Activated CD8-positive, alpha-beta T cell treated with anti-CD3 and anti-CD28 coated beads for 36 hours (primary cell): ENCODE measurements around the gene GABARAPL1. TPM values are rescaled to one million over a fixed set of nuclear protein-coding genes. Genes with fewer than 3 reads are reported as not detected.
"Not testable (repeated sequence)": the region's sequence is repeated elsewhere in the genome, so short reads cannot be mapped to it uniquely, and the experiment has no call there.

Experiments
- ATAC-seq: fragments of 200-7000 bp; cut with Tn5 transposase; one replicate; pipeline ENCODE4 v1.10.0; 2021; ENCODE audit warnings: mild to moderate bottlenecking, moderate library complexity
- CTCF ChIA-PET: fragments of 350-600 bp; sonication (Branson Sonifier 250); formaldehyde crosslinking; loops from one replicate; lab custom pipeline; 2021; ENCODE audit warnings: antibody characterized with exemption; lab: Charles Lee
- POLR2A ChIA-PET: fragments of 350-600 bp; sonication (Branson Sonifier 250); formaldehyde crosslinking; loops from one replicate; lab custom pipeline; 2021; ENCODE audit warnings: antibody characterized with exemption; lab: Charles Lee
- DNase-seq: peaks from one replicate; pipeline ENCODE4 v3.0.0-alpha.2; 2020
- H3K27ac Mint-ChIP-seq: one replicate; pipeline ENCODE4 v1.8.0; 2021; ENCODE audit warnings: mild to moderate bottlenecking, mixed read lengths
- H3K27me3 Mint-ChIP-seq: one replicate; pipeline ENCODE4 v1.8.0; 2021; ENCODE audit warnings: mixed read lengths
- H3K36me3 Mint-ChIP-seq: one replicate; pipeline ENCODE4 v1.8.0; 2021; ENCODE audit warnings: low read depth, mixed read lengths
- H3K4me1 Mint-ChIP-seq: one replicate; pipeline ENCODE4 v1.8.0; 2021; ENCODE audit warnings: low read depth, mixed read lengths
- H3K4me3 Mint-ChIP-seq: one replicate; pipeline ENCODE4 v1.8.0; 2021; ENCODE audit warnings: mild to moderate bottlenecking, moderate library complexity, mixed read lengths
- H3K9me3 Mint-ChIP-seq: one replicate; pipeline ENCODE4 v1.8.0; 2021; ENCODE audit warnings: mixed read lengths
- intact Hi-C: fragments of 100-400 bp; cut with micrococcal nuclease; formaldehyde crosslinking; loops from one replicate; pipeline ENCODE4 v1.10.0; 2022
- total RNA-seq, 2 experiments: library from RNA; stranded (reverse); gene quantifications; one replicate each; pipeline ENCODE4 v1.2.3, GENCODE V29; 2021
- TF ChIP-seq, protein P1 (sequence below): fragments of 200-600 bp; IDR thresholded peaks from one replicate; pipeline ENCODE4 v1.8.0; 2022; ENCODE audit warnings: antibody characterized with exemption, mild to moderate bottlenecking

The GABARAPL1 gene
- total RNA-seq, 2 experiments from 2014 or later, result 6.9 to 7.5 TPM

- DNase-seq (no peak), ATAC-seq (no peak)
- CTCF ChIA-PET, result no interaction called here
- Mint-ChIP-seq H3K36me3 (no peaks in the 10 kb centered on the region), H3K4me1 (no peaks in the 10 kb centered on the region), H3K27me3 (peaks cover 6% of the 10 kb centered on the region), H3K9me3 (no peaks in the 10 kb centered on the region), H3K27ac (no peak within 1 kb of the TSS), H3K4me3 (no peak within 1 kb of the TSS)
- TF ChIP-seq, protein P1, sequence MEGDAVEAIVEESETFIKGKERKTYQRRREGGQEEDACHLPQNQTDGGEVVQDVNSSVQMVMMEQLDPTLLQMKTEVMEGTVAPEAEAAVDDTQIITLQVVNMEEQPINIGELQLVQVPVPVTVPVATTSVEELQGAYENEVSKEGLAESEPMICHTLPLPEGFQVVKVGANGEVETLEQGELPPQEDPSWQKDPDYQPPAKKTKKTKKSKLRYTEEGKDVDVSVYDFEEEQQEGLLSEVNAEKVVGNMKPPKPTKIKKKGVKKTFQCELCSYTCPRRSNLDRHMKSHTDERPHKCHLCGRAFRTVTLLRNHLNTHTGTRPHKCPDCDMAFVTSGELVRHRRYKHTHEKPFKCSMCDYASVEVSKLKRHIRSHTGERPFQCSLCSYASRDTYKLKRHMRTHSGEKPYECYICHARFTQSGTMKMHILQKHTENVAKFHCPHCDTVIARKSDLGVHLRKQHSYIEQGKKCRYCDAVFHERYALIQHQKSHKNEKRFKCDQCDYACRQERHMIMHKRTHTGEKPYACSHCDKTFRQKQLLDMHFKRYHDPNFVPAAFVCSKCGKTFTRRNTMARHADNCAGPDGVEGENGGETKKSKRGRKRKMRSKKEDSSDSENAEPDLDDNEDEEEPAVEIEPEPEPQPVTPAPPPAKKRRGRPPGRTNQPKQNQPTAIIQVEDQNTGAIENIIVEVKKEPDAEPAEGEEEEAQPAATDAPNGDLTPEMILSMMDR, result no peak
- intact Hi-C loops, result no loop called here
- POLR2A ChIA-PET, result no interaction called here
Measured at GRCh38 chr12:10178821-10179220, 33.9 kb upstream of the GABARAPL1 start, which contains the start of gene TMEM52B. TMEM52B (plus strand) TSS chr12:10179032; CDS start chr12:10179575, 543 bp downstream.

- DNase-seq (no peak), ATAC-seq (no peak)
- Mint-ChIP-seq H3K4me1 (no peaks in the 10 kb centered on the region), H3K36me3 (no peaks in the 10 kb centered on the region), H3K9me3 (no peaks in the 10 kb centered on the region), H3K27me3 (peaks cover 10% of the 10 kb centered on the region), H3K27ac (no peak overlapping the region), H3K4me3 (no peak overlapping the region)
- CTCF ChIA-PET, result no interaction called here
- intact Hi-C loops, result no loop called here
- TF ChIP-seq, protein P1, result no peak
- POLR2A ChIA-PET, result no interaction called here
Measured at GRCh38 chr12:10179776-10180181, 32.9 kb upstream of the GABARAPL1 start.

DNA sequence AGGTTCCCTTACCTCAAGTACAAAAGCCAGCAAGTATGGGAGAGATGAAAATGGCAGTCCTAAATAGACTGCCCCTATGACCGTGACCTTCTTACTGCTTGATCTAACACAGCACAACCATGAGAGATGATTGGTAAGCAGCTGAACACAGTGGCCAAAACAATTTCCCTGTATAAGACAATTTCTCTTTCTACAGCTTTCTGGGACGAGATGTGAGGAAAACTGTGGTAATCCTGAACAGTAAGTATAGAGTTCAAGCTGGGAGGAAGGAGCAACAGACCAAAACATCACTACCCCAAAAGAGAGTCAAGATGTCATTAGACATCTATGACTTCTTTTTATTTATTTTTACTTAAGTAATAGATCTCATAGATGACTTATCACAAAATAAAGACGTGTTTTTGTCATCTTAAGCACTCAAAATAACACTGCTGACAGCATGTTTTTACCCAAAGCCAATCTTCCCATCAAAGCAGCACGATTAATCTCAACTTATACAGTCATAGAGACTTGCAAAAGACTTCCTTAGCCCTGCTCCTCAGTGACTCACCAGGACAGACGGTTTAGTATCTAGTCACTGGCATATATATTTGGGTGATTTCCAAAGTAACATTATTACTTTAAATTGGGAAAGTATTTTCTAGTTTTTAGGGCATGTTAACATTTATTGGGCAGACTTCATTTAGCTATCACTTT is 30.2 kb upstream of the GABARAPL1 start:
- Mint-ChIP-seq H3K27me3 (peaks cover 15% of the 10 kb centered on the region), H3K36me3 (no peaks in the 10 kb centered on the region), H3K4me3 (no peak overlapping the region), H3K4me1 (no peaks in the 10 kb centered on the region), H3K27ac (no peak overlapping the region), H3K9me3 (no peaks in the 10 kb centered on the region)
- ATAC-seq (no peak), DNase-seq (no peak)
- intact Hi-C loops, result no loop called here
- CTCF ChIA-PET, result no interaction called here
- POLR2A ChIA-PET, result no interaction called here
- TF ChIP-seq, protein P1, result no peak

GRCh38 chr12:10184261-10184843 is 28.3 kb upstream of the GABARAPL1 start:
- H3K27me3 Mint-ChIP-seq, result peaks cover 13% of the 10 kb centered on the region
- intact Hi-C loops, result no loop called here
- ChIA-PET CTCF (interaction anchor here (1.0 to 1.1 kb wide), 2 partner anchors 31 to 385 kb away, joined by 3 to 4 read pairs; no protein-coding TSS in a partner anchor), POLR2A (no interaction called here)
- H3K4me3 Mint-ChIP-seq, result no peak overlapping the region
- DNase-seq, result no peak
- H3K9me3 Mint-ChIP-seq, result no peaks in the 10 kb centered on the region
- no peak overlapping the region for H3K27ac Mint-ChIP-seq
- ATAC-seq, result no peak
- no peaks in the 10 kb centered on the region for H3K36me3 Mint-ChIP-seq
- TF ChIP-seq, protein P1, result no peak
- no peaks in the 10 kb centered on the region for H3K4me1 Mint-ChIP-seq

GRCh38 chr12:10186299-10186698 is 26.4 kb upstream of the GABARAPL1 start:
- ChIA-PET CTCF (interaction anchor here (0.6 kb wide), 1 partner anchor 95 kb away, joined by 4 read pairs; no protein-coding TSS in a partner anchor), POLR2A (no interaction called here)
- intact Hi-C loops, result no loop called here
- DNase-seq, result no peak
- ATAC-seq, result no peak
- Mint-ChIP-seq H3K27me3 (peaks cover 14% of the 10 kb centered on the region), H3K9me3 (no peaks in the 10 kb centered on the region), H3K36me3 (no peaks in the 10 kb centered on the region), H3K4me3 (no peak overlapping the region), H3K4me1 (peaks cover 4% of the 10 kb centered on the region), H3K27ac (no peak overlapping the region)
- TF ChIP-seq, protein P1, result no peak

- H3K27ac Mint-ChIP-seq, intact Hi-C loops, DNase-seq, H3K4me3 Mint-ChIP-seq, H3K4me1 Mint-ChIP-seq, ATAC-seq, POLR2A ChIA-PET, H3K36me3 Mint-ChIP-seq, H3K9me3 Mint-ChIP-seq: not testable (repeated sequence)
- peaks cover 17% of the 10 kb centered on the region for H3K27me3 Mint-ChIP-seq
- CTCF ChIA-PET, result interaction anchor here (1.3 kb wide), 1 partner anchor 34 kb away, joined by 3 read pairs; no protein-coding TSS in a partner anchor
Measured at GRCh38 chr12:10186958-10187357, 25.7 kb upstream of the GABARAPL1 start.
